ENCODE results near the gene ADD2.

The ADD2 gene

GRCh38 chr2:70696142-70696541 is 71.9 kb downstream of the ADD2 start:
- DNase-seq: no peak

DNA sequence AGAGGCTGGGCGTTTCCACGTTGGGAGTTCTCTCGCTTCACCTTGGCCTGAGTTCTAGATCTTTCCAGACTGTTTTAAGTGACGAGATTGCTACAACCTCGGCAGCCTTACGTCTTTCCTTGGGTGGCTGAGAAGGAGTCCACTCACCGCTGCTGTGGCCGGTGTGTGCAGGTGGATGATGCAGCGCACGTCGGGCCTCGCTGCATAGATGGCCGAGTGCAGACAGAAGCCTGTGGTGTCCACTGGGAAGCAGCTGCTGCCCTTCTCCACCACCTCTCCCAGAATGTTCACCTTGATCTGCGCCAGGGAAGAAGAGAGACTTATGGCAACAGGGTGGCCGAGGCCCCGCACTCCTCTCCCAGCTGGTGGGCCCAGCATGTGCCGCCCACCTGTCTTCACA is 75.7 kb downstream of the ADD2 start:
- DNase-seq: no peak

DNA sequence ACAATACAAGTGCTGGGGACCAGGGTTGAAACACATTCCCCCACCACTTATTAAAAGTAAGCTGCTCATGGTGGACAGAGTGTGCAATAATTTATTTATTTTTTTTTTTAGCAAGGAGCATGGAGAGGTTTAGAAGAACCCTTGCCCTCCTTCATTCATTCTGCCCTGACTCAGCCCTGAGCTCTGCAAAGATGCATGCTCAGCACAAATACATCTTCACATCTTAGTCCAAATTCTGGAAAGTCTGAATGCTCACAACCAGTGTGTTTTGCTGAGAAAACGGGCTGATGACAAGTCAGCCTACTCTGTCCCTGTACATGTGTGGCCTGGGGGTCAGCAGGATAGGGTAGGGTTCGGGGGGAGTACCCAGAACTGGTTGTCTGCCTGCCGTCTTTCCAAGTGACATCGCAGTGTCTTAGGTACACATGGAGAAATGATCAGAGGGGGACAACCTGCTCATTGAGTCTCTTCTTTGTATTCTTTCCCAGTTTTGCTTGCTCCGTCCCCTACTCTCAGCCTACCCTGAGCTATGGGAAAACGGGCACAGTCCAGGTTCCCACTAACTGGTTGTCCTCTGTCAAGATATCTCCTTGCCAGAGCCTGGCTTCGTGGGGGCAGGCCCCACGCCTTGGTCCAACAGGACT is 76.4 kb downstream of the ADD2 start:
- DNase-seq: no peak

GRCh38 chr2:70690846-70691245 is 77.2 kb downstream of the ADD2 start:
- DNase-seq: no peak

- no peak for DNase-seq
Observed at GRCh38 chr2:70688427-70688826, 79.6 kb downstream of the ADD2 start.

DNA sequence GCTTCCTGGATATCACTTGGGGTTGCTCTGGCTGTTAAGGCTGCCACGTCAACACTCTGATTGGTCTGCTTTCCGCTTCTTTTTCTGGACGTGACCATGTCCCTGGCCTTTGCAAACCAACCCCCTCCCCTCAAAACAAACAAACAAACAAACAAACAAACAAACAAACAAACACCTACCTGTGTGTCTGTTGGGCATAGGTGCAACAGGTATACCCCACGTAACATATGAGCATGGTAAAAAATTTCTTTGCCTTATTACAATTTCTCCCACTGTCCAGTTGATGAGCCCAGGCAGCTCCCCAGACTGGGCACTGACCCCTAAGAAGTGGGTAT is 80.6 kb downstream of the ADD2 start:
- DNase-seq: no peak

- DNase-seq: no peak
Observed at GRCh38 chr2:70686577-70687460, 81.2 kb downstream of the ADD2 start.

DNA sequence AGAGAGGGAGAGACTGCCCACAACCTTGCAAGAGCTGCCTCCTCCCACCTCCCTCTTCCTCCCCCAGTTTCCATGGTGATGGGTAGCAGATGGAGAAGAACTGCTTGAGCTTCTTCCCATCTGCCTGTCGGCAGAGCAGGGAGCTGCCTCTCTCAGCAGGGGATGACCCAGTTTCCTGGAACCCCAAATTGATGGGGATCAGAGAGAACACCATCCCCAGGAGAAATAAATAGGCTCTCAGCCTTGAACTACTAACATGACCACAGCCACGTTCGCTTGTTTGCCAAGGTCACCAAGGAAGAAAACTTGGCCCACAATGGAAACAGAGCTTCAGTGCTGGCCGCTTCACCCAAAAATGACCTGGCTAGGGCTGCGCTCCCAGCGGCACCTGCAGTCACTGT is 82.2 kb downstream of the ADD2 start:
- DNase-seq: no peak

DNA sequence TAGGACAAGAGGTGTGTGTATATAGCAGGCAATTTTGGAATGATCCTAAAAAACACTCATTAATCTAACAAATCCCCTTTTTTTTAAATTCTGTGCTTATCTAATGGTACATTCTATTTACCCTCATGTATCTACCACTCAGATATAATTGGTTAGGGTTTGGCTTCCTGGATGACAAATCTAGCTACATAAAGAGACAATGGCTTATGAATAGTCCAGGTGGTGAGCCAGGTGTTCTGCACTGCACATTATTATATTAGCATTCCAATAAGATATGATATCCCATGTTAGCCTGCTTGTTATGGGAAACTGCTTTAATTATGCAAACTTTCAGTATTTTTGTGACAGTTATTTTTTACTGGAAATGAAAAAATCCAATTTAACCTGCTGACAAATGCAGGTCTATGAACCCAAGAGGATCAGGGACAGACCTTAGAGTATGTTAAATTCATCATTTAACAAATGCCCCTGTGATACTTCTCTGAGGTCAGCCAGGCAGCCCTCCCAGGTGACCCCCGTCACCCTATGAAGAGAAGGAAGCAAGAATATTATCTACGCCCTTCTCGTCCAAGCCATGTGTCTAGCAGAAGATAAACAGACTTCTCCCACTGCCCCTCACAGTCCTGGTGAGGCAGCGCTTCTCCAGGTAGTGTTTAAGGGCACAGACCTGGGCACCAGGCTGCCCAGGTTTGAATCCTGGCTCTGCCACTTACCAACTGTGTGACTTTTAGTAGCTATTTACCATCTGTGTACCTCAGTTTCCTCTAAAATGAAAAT is 83.0 kb downstream of the ADD2 start:
- DNase-seq: no peak

- no peak for DNase-seq
Observed at GRCh38 chr2:70683455-70683854, 84.5 kb downstream of the ADD2 start.

DNA sequence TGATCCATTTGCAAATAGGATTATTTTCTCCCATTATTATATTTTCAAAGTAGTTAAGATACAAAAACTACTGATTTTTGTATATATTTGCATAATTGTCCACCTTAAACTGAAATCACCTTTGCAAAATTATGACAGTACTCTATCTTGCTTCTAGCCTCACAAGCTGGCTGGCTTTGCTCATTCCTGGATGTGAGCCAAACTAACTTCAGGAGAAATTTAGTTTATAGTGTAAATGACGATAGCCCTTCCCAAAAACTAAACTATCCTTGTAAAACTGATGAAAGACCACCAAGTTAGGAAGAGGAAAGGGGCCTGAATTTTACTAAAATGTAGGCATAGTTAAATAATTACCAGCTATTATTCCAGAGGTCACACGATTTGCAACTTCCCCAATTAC is 87.3 kb downstream of the ADD2 start:
- no peak for DNase-seq

- DNase-seq: no peak
Observed at GRCh38 chr2:70679259-70679658, 88.7 kb downstream of the ADD2 start.

DNA sequence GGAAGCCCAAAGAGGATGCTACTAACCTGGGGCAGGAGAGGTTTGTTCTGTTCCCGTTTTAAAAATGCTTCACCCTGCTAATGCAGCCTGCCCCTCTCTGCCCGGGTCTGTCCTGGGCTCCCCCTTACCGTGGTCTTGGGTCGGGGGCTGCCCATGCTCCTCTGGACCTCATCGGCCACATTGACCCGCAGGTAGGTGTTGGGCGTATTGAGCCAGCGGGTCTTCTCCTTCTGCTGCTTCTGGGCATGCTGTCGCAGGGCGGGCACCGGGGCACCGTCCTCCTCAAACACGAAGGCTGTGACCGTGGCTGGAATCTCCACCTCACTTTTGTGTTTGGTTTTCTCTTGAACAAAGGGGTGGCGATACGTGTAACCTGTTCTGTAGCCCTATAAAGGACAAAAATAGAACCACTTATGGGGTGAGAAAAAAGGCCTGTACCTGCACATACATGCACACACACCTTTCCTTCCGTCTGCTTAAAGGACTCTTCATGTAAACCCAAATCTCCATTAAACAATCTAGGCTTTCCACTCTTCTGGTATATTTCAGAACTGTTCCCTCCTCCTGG is 89.3 kb downstream of the ADD2 start:
- DNase-seq: no peak

DNA sequence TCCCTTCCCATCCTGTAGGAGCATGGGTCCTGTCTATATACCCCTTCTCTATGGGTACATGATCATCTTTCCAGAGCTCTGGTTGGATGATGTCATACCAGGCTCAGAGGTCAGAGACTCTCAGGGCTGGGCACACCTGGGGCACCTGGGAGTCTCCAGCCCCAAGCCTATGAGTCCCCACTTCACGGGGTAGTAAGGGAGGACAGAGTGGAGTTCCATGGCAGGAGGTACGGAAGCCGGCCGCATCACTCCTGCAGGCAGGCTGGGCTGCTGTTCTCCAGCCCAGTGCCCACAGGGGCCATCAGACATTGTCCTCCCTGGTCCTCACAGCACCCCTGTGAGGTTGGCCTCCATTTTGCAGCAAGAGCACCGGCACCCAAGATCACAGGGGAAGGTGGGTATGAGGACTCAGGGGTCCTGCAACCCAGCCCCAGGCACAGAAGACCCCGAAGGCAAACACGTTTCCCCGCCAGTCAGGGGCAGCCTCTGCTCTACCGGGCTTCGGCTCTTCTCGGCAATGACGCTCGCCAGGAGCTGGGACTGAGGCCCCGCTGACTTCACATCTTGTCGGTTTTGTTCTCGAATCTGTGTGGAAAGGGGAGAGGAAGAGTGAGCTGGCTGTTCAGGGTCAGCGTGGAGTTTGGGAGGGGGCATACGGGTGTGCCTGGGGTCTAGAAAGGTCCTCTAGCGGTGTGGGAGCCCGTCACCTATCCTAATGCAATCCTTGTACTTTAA is 91.5 kb downstream of the ADD2 start:
- no peak for DNase-seq

DNA sequence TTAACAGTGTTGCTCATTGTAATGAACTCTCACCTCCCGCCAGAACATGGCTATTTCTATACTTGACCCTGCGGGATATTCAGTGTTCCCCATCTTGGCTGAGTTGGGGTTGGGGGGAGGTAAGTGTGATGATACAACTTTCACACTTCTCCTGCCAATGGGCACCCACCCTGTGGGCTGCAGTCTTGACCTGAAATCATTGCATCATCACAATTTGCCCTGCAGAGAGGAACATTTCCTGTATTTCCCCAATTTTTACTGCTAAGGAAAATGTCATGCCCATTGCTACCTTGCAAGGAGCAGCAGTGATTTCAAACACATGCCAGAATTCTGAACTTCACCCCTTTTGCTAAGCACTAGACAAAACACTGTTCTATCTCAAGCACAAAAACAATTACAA is 92.1 kb downstream of the ADD2 start:
- DNase-seq: no peak

GRCh38 chr2:70674636-70675430 is 93.2 kb downstream of the ADD2 start:
- no peak for DNase-seq

GRCh38 chr2:70673041-70673647 is 94.9 kb downstream of the ADD2 start:
- no peak for DNase-seq

GRCh38 chr2:70671092-70671675 is 96.8 kb downstream of the ADD2 start:
- DNase-seq: no peak

GRCh38 chr2:70670626-70671025 is 97.4 kb downstream of the ADD2 start:
- no peak for DNase-seq

- no peak for DNase-seq
Observed at GRCh38 chr2:70670202-70670601, 97.8 kb downstream of the ADD2 start.

- no peak for DNase-seq
Observed at GRCh38 chr2:70668911-70669310, 99.1 kb downstream of the ADD2 start.
